Omental fat pad (tissue), 4 donors: ENCODE measurements around the gene PLEKHD1. TPM values are rescaled to one million over a fixed set of nuclear protein-coding genes. Genes with fewer than 3 reads are reported as not detected.

Experiments
- ATAC-seq: fragments of 150-250 bp; one replicate; pipeline ENCODE4 v1.9.1; 2016; ENCODE audit warnings: mild to moderate bottlenecking, moderate library complexity; ENCODE audit not compliant: low FRiP score
- DNase-seq: peaks from one replicate; pipeline ENCODE4 v3.0.0-alpha.2; 2019; ENCODE audit warnings: low spot score
- total RNA-seq, 4 donors: library from RNA; depleted of rRNA; stranded (reverse); fragments of >200 nt; gene quantifications; one replicate each; pipeline ENCODE4 v1.1.0, GENCODE V29; 2016
- TF ChIP-seq, protein P1 (sequence below), 3 donors: fragments of 450-650 bp; IDR thresholded peaks; one replicate each; pipeline ENCODE4 v1.5.1; 2016 to 2017; ENCODE audit warnings: antibody characterized with exemption in 3 of 3, mild to moderate bottlenecking in 3 of 3, moderate library complexity in 2 of 3

PLEKHD1 gene
- total RNA-seq, 4 donors from 2014 or later: 0.12 to 0.19 TPM; not detected in 2

DNA sequence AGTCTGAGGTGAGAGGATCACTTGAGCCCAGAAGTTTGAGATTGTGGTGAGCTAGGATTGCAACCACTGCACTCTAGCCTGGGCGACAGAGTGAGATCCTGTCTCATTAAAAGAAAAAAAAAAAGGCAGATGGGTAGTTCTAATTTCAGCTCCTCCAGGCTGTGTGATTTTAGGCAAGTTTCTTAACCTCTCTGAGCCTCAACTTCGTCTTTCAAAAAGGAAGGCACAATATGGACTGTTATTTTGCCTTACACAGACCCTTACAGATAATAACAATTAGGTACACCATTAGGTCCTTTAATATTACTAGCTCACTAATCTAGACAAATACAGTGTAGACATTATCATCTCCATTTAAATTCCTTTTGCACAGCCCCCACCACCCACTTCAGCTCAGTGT lies 94.9 kb downstream of the PLEKHD1 start:
- DNase-seq (no peak), ATAC-seq (no peak)
- TF ChIP-seq, protein P1, sequence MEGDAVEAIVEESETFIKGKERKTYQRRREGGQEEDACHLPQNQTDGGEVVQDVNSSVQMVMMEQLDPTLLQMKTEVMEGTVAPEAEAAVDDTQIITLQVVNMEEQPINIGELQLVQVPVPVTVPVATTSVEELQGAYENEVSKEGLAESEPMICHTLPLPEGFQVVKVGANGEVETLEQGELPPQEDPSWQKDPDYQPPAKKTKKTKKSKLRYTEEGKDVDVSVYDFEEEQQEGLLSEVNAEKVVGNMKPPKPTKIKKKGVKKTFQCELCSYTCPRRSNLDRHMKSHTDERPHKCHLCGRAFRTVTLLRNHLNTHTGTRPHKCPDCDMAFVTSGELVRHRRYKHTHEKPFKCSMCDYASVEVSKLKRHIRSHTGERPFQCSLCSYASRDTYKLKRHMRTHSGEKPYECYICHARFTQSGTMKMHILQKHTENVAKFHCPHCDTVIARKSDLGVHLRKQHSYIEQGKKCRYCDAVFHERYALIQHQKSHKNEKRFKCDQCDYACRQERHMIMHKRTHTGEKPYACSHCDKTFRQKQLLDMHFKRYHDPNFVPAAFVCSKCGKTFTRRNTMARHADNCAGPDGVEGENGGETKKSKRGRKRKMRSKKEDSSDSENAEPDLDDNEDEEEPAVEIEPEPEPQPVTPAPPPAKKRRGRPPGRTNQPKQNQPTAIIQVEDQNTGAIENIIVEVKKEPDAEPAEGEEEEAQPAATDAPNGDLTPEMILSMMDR (IDR thresholded peaks at IDR 0.05): no peak

DNA sequence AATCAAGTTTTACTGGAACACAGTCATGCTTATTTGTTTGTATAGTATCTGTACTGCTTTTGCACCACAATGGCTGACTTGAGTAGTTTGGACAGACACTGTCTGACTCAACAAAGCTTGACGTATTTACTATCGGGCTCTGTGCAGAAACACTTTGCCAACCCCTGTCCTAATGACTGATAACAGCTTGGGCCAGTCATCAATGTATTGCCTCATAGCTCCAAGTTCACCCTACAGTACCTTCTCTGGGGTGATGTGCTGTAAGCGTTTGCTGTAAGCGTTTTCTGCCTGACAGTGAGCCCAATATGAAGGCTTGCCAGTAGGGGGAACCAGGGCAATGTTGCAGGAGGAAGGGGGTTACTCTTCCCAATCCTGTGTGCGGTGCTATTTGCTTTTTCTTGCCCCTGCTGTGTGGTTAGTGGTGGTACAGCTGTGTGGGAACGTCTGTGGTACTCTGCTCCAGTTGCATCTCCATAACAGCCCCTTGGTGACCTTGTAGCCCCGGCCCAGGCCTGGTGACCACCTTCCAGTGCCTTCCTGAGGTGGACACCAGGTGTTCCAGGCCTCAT lies 95.6 kb downstream of the PLEKHD1 start:
- no peak for DNase-seq
- peak; percentile 93 for ATAC-seq
- TF ChIP-seq, protein P1 (IDR thresholded peaks at IDR 0.05): peak in 1 of 3 donors; percentile 33

Other genes with a start within 250 kb of the PLEKHD1 start
- gene GALNT16, start 224.6 kb upstream of the PLEKHD1 start, total RNA-seq: 10 to 100 TPM in 1 of 4 donors, 1 to 10 TPM in 3; 6.5 to 18.3 (median 8.1) TPM
- gene ERH, start 86.4 kb upstream of the PLEKHD1 start, total RNA-seq: 10 to 100 TPM; 62.4 to 70.9 (median 68.8) TPM
- 10 to 100 TPM; 57.9 to 80.7 (median 69.6) TPM for gene SLC39A9, start 86.0 kb upstream of the PLEKHD1 start, total RNA-seq
- gene CCDC177, start 90.1 kb downstream of the PLEKHD1 start, total RNA-seq: under 1 TPM in 1 of 4 donors, not detected in 3; 0.09 TPM
- 10 to 100 TPM; 31.1 to 73.3 (median 52.7) TPM for gene SUSD6, start 126.9 kb downstream of the PLEKHD1 start, total RNA-seq